ENCODE measurements around the gene GPS1.

GPS1 gene

DNA sequence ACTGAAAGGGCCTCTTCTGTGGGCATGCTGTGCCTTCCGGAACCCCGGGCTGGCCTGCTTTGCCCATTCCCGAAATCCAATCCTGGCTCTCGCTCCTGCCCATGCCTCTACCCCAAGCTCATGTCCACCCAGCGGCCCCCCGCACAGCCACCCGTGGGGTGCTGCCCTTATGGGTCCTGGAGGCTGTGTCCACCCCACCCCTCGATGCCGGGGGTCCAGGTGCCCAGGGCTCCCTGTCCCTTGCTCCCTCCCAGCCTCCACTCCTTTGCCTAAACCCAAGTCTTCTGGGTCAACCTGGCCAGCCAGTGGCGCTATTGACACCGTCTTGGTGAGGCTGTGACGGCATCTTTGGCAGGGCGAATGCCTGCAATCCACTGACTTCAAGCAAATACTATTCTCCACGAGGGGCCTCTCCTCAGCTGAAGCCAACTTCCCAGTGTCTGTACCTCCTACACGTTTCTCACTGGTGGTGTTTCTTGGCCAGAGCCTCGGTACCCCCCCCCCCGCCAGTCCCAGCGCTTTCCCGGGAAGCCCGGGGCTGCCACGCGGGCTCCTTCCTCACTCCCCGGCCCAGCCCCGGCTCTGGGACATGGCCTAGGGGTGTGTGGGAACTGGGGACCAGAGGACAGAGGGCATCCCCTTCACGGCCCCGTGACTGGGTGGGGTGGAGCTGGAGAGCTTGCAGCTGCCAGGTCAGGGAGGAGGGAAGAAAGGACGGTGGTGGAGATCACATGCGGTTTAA, 26.1 kb downstream of the GPS1 start:
- TF ChIP-seq, protein P1, sequence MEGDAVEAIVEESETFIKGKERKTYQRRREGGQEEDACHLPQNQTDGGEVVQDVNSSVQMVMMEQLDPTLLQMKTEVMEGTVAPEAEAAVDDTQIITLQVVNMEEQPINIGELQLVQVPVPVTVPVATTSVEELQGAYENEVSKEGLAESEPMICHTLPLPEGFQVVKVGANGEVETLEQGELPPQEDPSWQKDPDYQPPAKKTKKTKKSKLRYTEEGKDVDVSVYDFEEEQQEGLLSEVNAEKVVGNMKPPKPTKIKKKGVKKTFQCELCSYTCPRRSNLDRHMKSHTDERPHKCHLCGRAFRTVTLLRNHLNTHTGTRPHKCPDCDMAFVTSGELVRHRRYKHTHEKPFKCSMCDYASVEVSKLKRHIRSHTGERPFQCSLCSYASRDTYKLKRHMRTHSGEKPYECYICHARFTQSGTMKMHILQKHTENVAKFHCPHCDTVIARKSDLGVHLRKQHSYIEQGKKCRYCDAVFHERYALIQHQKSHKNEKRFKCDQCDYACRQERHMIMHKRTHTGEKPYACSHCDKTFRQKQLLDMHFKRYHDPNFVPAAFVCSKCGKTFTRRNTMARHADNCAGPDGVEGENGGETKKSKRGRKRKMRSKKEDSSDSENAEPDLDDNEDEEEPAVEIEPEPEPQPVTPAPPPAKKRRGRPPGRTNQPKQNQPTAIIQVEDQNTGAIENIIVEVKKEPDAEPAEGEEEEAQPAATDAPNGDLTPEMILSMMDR (IDR thresholded peaks at IDR 0.05; ENCODE audit: extremely low read depth, insufficient read depth, missing control alignments), result no peak
- in situ Hi-C loops (cut with MboI; ENCODE audit: low pct_unique_long_range_greater_than_20kb, low sequenced_read_pairs, unreplicated experiment), result no loop called here
- no peak for DNase-seq (ENCODE audit: low spot score)

DNA sequence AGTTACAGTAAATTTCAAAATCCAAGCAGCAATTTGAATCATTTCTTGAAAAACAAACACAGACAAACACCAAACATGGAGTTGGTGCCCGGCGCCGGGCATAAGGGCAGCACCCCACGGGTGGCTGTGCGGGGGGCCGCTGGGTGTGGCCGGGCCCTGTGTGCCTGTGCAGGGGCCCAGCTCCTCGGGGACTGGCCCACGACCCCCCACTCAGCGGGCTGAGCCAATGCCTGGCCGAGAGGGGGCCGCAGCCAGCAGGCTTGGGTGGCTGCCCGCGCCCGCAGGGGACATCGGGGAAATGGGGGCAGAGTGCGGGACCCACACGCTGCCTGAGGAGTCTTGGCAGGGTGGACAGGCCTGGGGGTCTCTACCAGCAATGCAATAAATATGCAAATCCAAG, 26.7 kb downstream of the GPS1 start:
- no peak for DNase-seq (ENCODE audit: low spot score)
- TF ChIP-seq, protein P1 (IDR thresholded peaks at IDR 0.05; ENCODE audit: extremely low read depth, insufficient read depth, missing control alignments), result no peak
- in situ Hi-C loops (cut with MboI; ENCODE audit: low pct_unique_long_range_greater_than_20kb, low sequenced_read_pairs, unreplicated experiment), result no loop called here

DNA sequence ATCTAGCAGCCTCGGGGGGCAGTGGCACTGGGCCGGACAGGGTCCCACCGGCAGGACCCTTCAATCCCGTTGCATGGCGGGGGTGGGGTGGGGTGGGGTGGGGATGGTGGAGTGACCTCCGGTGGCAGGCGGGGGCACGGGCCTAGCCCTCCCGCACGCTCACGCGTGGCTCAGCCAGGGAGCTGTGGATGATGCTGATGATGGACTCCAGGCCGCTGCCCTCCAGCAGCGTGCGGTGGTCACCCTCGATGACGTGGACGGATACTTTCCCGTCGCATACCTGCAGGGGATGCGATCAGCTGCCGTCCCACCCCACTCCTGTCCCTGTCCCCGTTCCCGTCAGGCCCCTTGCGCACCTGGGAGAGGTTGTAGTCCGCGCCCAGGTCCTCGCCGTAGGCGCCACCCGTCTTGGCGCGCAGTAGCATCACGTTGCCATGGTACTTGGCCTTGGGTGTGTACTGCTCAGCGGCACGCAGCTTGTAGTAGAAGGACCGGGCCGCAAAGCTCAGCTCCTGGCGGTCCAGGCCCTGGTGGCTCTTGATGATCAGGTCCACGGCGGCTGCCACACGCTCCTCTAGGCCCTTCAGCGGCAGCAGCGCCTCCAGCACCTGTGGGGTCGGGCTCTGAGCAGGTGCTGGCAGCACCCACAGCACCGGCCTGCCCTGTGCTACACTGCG, 27.4 kb downstream of the GPS1 start:
- in situ Hi-C loops (cut with MboI; ENCODE audit: low pct_unique_long_range_greater_than_20kb, low sequenced_read_pairs, unreplicated experiment), result no loop called here
- no peak for DNase-seq (ENCODE audit: low spot score)
- TF ChIP-seq, protein P1 (IDR thresholded peaks at IDR 0.05; ENCODE audit: extremely low read depth, insufficient read depth, missing control alignments), result no peak

DNA sequence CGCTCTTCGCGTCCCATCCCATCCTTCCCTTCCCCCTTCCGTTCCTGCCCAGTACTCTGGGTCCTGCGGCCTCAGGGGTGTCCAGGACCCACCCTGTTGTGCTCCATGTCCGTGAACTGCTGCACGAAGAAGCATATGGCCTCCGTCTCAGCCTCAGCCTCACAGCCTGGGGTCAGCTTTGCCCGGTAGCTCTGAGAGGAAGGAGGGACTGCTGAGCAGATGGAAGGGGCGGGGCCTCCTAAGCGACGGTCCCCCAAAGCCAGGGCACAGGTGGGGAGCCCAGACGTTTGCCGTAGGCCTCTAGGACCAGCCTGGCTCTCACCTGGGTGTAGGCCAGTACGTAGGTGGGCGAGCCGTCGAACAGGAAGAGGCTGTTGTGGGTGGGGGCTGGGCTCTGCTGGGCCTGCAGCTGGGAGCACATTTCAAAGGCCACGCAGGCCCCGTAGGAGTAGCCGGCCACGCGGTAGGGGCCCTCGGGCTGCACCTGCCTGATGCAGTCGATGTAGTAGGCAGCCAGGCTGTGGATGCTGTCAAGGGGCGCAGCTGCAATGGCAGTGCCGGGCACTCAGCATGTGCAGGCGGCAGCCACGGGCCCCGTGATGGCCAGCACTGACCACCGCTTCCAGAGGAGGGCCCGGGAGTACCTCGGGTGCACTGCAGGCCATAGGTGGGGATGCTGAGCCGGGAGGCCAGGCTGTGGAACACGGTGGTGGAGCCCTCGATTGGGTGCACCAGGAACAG, 28.5 kb downstream of the GPS1 start:
- in situ Hi-C loops (cut with MboI; ENCODE audit: low pct_unique_long_range_greater_than_20kb, low sequenced_read_pairs, unreplicated experiment), result no loop called here
- TF ChIP-seq, protein P1 (IDR thresholded peaks at IDR 0.05; ENCODE audit: extremely low read depth, insufficient read depth, missing control alignments), result no peak
- DNase-seq (ENCODE audit: low spot score), result no peak

DNA sequence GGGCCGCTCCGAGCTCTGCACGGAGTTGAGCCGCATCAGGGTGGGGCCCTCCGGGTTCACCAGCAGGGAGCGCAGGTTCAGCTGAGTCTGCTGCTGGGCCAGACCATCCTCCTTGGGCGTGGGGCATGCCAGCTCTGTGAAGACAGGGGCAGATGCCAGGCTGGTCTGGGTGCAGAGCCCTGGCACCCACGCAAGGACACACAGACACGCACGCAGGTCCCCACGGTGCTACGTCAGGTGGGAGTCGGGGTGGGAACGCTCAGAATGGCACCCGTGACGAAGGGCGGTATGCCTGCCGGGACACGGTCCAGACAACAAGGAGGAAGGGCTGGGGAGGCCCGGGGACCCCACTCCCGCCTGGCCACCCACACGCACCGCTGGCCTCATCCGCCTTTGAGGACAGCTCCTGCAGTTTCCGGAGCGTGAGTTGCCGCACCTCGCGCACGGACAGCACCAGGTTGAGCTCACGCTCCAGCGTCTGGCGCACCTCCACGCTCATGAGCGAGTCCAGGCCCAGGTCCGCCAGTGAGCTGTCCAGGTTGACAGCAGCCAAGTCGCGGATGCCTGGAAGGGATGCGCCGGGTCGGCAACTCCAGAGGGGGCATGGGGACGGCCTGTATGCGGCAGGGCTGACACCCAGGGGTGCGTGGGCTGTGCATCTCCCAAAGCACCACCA, 29.2 kb downstream of the GPS1 start:
- TF ChIP-seq, protein P1 (IDR thresholded peaks at IDR 0.05; ENCODE audit: extremely low read depth, insufficient read depth, missing control alignments), result no peak
- no peak for DNase-seq (ENCODE audit: low spot score)
- in situ Hi-C loops (cut with MboI; ENCODE audit: low pct_unique_long_range_greater_than_20kb, low sequenced_read_pairs, unreplicated experiment), result no loop called here

DNA sequence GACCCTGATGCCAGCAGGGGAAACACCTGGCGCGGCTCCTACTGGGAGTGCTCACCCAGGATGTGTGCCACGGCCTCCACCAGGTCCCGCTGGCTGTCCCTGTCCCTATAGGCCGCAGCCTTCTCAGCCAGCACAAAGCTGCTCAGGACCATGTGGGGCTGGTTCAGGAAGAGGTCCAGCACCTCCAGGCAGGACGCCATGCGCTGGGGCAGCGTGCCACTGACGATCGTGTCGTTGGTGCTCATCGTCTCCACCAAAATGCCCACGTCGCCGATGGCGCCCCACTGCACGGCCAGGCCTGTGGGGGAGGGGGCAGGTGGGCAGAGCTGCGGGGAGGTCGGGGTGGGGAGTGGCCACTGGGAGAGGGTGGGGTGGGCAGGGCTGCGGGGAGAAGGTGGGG, 29.8 kb downstream of the GPS1 start:
- DNase-seq (ENCODE audit: low spot score), result no peak
- in situ Hi-C loops (cut with MboI; ENCODE audit: low pct_unique_long_range_greater_than_20kb, low sequenced_read_pairs, unreplicated experiment), result no loop called here
- TF ChIP-seq, protein P1 (IDR thresholded peaks at IDR 0.05; ENCODE audit: extremely low read depth, insufficient read depth, missing control alignments), result no peak
